ENCODE data around the gene ZNF438. TPM values are rescaled to one million over a fixed set of nuclear protein-coding genes. Genes with fewer than 3 reads are reported as not detected.

Gene ZNF438
- total and polyA plus RNA-seq, 2 of the 8 experiments (the other 6 are each of a cell fraction or from before 2014, with no cell fraction given): 0.95 to 1.7 TPM

DNA sequence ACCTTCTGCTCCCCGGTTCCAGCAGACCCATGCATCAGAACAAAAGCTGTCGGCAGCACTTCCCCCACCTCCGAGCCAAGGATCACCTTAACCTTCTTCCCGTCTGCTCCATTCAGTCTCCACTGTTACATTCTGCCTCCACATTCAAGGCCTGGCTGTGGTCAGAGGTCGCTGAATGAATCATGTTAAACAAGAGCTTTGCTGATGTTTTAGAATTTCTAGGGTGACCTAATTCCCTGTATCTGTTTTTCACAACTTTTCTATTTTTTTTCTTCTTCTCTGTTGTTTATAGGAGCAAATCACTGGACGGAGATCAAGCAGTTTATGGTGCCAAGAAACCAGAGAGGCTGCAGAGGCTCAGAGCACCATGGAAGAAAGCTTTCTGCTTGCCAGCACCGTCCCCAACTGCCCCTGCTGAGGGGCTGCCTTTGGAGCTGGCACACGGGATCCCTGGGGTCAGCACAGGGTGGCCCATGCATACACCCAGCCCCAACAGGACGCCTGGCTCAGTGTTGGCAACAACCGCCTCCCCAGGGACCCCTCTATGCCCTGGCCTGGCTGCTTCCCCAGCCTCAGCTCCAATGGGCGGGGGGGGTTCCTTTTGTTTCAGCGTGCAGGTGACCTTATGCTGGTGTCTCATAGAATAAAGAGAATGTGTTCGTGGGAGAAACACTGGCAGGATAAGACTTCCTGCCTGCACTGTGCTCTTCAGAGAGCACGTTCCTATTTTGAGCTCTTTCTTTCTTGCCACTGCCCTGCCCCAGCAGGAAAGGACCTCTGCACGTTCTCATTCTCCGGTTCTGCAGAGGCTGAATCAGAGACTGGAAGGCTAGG is 219.4 kb downstream of the ZNF438 start (continued):
- TF ChIP-seq RNF2 (IDR thresholded peaks at IDR 0.05; ENCODE audit: borderline replicate concordance, low read depth, low read length, missing control alignments, poor library complexity, severe bottlenecking) (no peak), MAFK (IDR thresholded peaks at IDR 0.05; ENCODE audit: low read depth, low read length) (no peak)
